CD4-positive, CD25-positive, alpha-beta regulatory T cell (primary cell): ENCODE data around the gene IAH1. TPM values are rescaled to one million over a fixed set of nuclear protein-coding genes. Genes with fewer than 3 reads are reported as not detected.

Source experiments
- ATAC-seq, 2 donors: fragments of 150-1000 bp; cut with Tn5 transposase; one replicate each; pipeline ENCODE4 v1.10.0; 2021; ENCODE audit warnings: low read depth in 2 of 2, moderate number of reproducible peaks in 2 of 2, moderate library complexity in 1 of 2
- DNase-seq, 3 donors: peaks; one replicate each; pipeline versions ENCODE4 v3.0.0 to v3.0.0-alpha.2; 2012 to 2022; ENCODE audit warnings: mixed read lengths in 1 of 3
- H3K27ac ChIP-seq: one replicate; pipeline ENCODE4 v1.7.0; 2013; ENCODE audit warnings: mild to moderate bottlenecking, low read length; ENCODE audit not compliant: insufficient read depth, poor library complexity, severe bottlenecking
- H3K27me3 ChIP-seq: one replicate; pipeline ENCODE4 v1.7.0; 2013; ENCODE audit warnings: low read length; ENCODE audit not compliant: control insufficient read depth, insufficient read depth
- H3K36me3 ChIP-seq: one replicate; pipeline ENCODE4 v1.7.0; 2013; ENCODE audit warnings: mild to moderate bottlenecking, low read length, moderate library complexity; ENCODE audit not compliant: control insufficient read depth, insufficient read depth
- H3K4me1 ChIP-seq: 2 replicates; pipeline ENCODE4 v1.7.0; 2013; ENCODE audit warnings: mild to moderate bottlenecking, low read length; ENCODE audit not compliant: insufficient read depth, control insufficient read depth, poor library complexity, severe bottlenecking
- H3K4me3 ChIP-seq: one replicate; pipeline ENCODE4 v1.7.0; 2013; ENCODE audit warnings: low read depth, mild to moderate bottlenecking, low read length, moderate library complexity
- H3K9me3 ChIP-seq, 2 experiments: 1 replicate in 1 of 2; 2 replicates in 1 of 2; pipeline ENCODE4 v1.7.0; 2013; ENCODE audit warnings: low read length in 2 of 2, mild to moderate bottlenecking in 1 of 2, moderate library complexity in 1 of 2; ENCODE audit not compliant: control insufficient read depth in 2 of 2
- H3K27ac Mint-ChIP-seq, 3 donors: one replicate each; pipeline ENCODE4 v1.8.0; 2020 to 2022; ENCODE audit warnings: mild to moderate bottlenecking in 3 of 3, mixed read lengths in 3 of 3, moderate library complexity in 2 of 3
- H3K27me3 Mint-ChIP-seq: one replicate; pipeline ENCODE4 v1.8.0; 2022; ENCODE audit warnings: mild to moderate bottlenecking, mixed read lengths
- H3K36me3 Mint-ChIP-seq: one replicate; pipeline ENCODE4 v1.8.0; 2020; ENCODE audit warnings: mixed read lengths
- H3K4me1 Mint-ChIP-seq, 4 donors: one replicate each; pipeline ENCODE4 v1.8.0; 2020 to 2022; ENCODE audit warnings: mixed read lengths in 4 of 4, mild to moderate bottlenecking in 1 of 4
- H3K4me3 Mint-ChIP-seq, 4 donors: one replicate each; pipeline ENCODE4 v1.8.0; 2020 to 2022; ENCODE audit warnings: mild to moderate bottlenecking in 4 of 4, mixed read lengths in 4 of 4, moderate library complexity in 3 of 4
- H3K9me3 Mint-ChIP-seq, 7 donors: one replicate each; pipeline ENCODE4 v1.8.0; 2020 to 2022; ENCODE audit warnings: mixed read lengths in 7 of 7, mild to moderate bottlenecking in 3 of 7, moderate library complexity in 2 of 7
- polyA plus RNA-seq, 4 donors: library from polyadenylated mRNA; unstranded; fragments of 300-500 nt; fragmentation: Illumina TruSeq; gene quantifications; one replicate each; pipeline ENCODE4 v1.2.3, GENCODE V29; 2021
- total RNA-seq: library from RNA; stranded (reverse); gene quantifications from one replicate; pipeline ENCODE4 v1.2.3, GENCODE V29; 2022

The IAH1 gene
- total and polyA plus RNA-seq, 5 donors from 2014 or later: 40.7 to 108 (median 89.1) TPM

DNA sequence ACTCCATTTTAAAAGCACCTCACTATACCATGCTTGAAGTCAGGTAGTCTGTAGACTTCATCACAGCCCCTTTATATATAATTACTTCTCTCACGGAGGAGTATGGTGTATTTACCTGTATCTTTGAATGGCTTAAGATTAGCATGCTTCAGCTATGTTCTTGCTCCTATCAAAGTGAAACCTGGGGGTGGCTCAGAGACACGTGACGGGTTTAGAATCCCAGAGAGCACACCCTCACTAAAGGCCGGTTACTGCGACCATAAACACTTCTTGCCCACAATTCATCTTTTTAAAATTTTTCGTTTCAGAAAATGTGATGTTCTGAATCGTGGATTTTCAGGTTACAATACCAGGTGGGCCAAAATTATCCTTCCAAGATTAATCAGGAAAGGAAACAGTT, 3.6 kb downstream of the IAH1 start:
- Histone ChIP-seq H3K9me3 (no peaks in the 10 kb centered on the region), H3K4me1 (peaks cover 38% of the 10 kb centered on the region), H3K36me3 (peaks cover 36% of the 10 kb centered on the region), H3K27me3 (no peaks in the 10 kb centered on the region), H3K4me3 (no peak overlapping the region), H3K27ac (no peak overlapping the region)
- ATAC-seq (no peak), DNase-seq (peak in 1 of 3 donors; percentile 27)
- Mint-ChIP-seq H3K4me1 (peaks cover 46 to 66% (median 56%) of the 10 kb centered on the region in 4 donors), H3K36me3 (peaks cover 27% of the 10 kb centered on the region), H3K27ac (peak overlapping the region; percentile 4 to 60 (median 34)), H3K4me3 (peak overlapping the region in 2 of 4 donors; percentile 61 to 96), H3K27me3 (no peaks in the 10 kb centered on the region), H3K9me3 (no peaks in the 10 kb centered on the region)

DNA sequence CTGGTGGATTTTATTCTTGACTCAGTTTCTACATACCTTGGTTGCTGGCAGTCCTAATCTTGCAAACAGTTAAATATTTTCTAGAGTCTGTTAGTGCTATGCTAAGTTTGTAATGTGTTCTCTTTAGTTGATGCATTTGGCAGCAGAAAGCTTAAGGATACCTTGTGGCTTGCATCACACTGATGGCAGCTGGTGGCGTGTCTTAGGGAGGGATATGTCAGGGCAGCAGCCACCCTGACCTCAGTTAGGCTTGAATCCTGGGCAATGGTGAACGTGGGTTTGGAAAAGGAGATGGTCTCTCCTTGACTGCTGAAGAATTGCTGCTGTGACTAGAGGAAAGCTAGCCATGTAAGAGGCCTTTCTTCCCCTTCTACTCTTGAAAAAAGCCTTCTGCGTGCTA, 4.2 kb downstream of the IAH1 start:
- Histone ChIP-seq H3K4me1 (peaks cover 32% of the 10 kb centered on the region), H3K27ac (no peak overlapping the region), H3K36me3 (peaks cover 42% of the 10 kb centered on the region), H3K9me3 (no peaks in the 10 kb centered on the region), H3K4me3 (no peak overlapping the region), H3K27me3 (no peaks in the 10 kb centered on the region)
- Mint-ChIP-seq H3K27ac (peak overlapping the region in 2 of 3 donors; percentile 4 to 60), H3K4me1 (peaks cover 40 to 62% (median 51%) of the 10 kb centered on the region in 4 donors), H3K27me3 (no peaks in the 10 kb centered on the region), H3K9me3 (no peaks in the 10 kb centered on the region), H3K36me3 (peaks cover 30% of the 10 kb centered on the region), H3K4me3 (peak overlapping the region in 1 of 4 donors; percentile 21)
- ATAC-seq (no peak), DNase-seq (no peak)

GRCh38 chr2:9480157-9480556, 5.8 kb downstream of the IAH1 start:
- DNase-seq: no peak
- no peak overlapping the region for H3K4me3 Mint-ChIP-seq
- H3K27ac Mint-ChIP-seq: peak overlapping the region in 1 of 3 donors; percentile 46
- H3K27me3 Mint-ChIP-seq: no peaks in the 10 kb centered on the region
- no peak overlapping the region for H3K4me3 ChIP-seq
- H3K4me1 Mint-ChIP-seq: peaks cover 39 to 58% (median 48%) of the 10 kb centered on the region in 4 donors
- ATAC-seq: no peak
- H3K9me3 Mint-ChIP-seq: no peaks in the 10 kb centered on the region
- no peak overlapping the region for H3K27ac ChIP-seq
- peaks cover 59% of the 10 kb centered on the region for H3K36me3 ChIP-seq
- H3K9me3 ChIP-seq: no peaks in the 10 kb centered on the region
- H3K27me3 ChIP-seq: no peaks in the 10 kb centered on the region
- H3K36me3 Mint-ChIP-seq: peaks cover 44% of the 10 kb centered on the region
- peaks cover 21% of the 10 kb centered on the region for H3K4me1 ChIP-seq

DNA sequence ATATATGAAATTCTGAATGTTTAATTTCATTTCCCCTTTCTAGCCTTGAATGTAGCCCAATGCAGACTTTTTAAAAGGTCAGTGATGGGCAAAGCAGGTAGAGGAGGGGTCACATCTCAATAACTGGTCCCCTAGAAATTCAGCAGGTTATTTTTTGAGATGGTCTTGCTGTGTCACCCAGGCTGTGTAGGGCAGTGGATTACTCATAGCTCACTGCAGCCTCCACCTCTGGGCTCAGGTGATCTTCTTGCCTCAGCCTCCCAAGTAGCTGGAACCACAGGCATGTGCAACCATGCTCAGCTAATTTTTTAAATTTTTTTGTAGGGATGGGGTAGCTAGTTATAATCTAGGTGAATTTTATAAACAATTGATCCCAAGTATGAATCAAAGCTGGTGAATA, 8.8 kb downstream of the IAH1 start:
- Mint-ChIP-seq H3K4me3 (no peak overlapping the region), H3K36me3 (peaks cover 45% of the 10 kb centered on the region), H3K27me3 (no peaks in the 10 kb centered on the region), H3K4me1 (peaks cover 19 to 32% (median 26%) of the 10 kb centered on the region in 4 donors), H3K9me3 (no peaks in the 10 kb centered on the region), H3K27ac (no peak overlapping the region)
- peaks cover 85% of the 10 kb centered on the region for H3K36me3 ChIP-seq
- ATAC-seq (no peak), DNase-seq (no peak)
- H3K4me3 ChIP-seq: no peak overlapping the region
- H3K27me3 ChIP-seq: no peaks in the 10 kb centered on the region
- H3K4me1 ChIP-seq: no peaks in the 10 kb centered on the region
- H3K9me3 ChIP-seq: no peaks in the 10 kb centered on the region
- H3K27ac ChIP-seq: no peak overlapping the region

GRCh38 chr2:9484533-9484932, 10.2 kb downstream of the IAH1 start:
- H3K27me3 Mint-ChIP-seq: no peaks in the 10 kb centered on the region
- peaks cover 92% of the 10 kb centered on the region for H3K36me3 ChIP-seq
- peaks cover 50% of the 10 kb centered on the region for H3K36me3 Mint-ChIP-seq

GRCh38 chr2:9488583-9489547, 14.5 kb downstream of the IAH1 start:
- H3K36me3 ChIP-seq: peaks cover 96% of the 10 kb centered on the region
- H3K36me3 Mint-ChIP-seq: peaks cover 49% of the 10 kb centered on the region
- H3K27ac Mint-ChIP-seq: peak overlapping the region in 2 of 3 donors; percentile 54 to 67

More at GRCh38 chr2:9484533-9484932, 10.2 kb downstream of the IAH1 start:
- Histone ChIP-seq H3K27me3 (no peaks in the 10 kb centered on the region), H3K4me3 (no peak overlapping the region), H3K9me3 (no peaks in the 10 kb centered on the region), H3K27ac (no peak overlapping the region), H3K4me1 (no peaks in the 10 kb centered on the region)
- DNase-seq: no peak
- H3K4me1 Mint-ChIP-seq: peaks cover 9 to 25% (median 20%) of the 10 kb centered on the region in 4 donors
- no peaks in the 10 kb centered on the region for H3K9me3 Mint-ChIP-seq
- no peak for ATAC-seq
- peak overlapping the region in 1 of 3 donors; percentile 79 for H3K27ac Mint-ChIP-seq
- no peak overlapping the region for H3K4me3 Mint-ChIP-seq

GRCh38 chr2:9490789-9491188, 16.4 kb downstream of the IAH1 start:
- peaks cover 95% of the 10 kb centered on the region for H3K36me3 ChIP-seq

More at GRCh38 chr2:9488583-9489547, 14.5 kb downstream of the IAH1 start:
- Histone ChIP-seq H3K4me3 (no peak overlapping the region), H3K4me1 (no peaks in the 10 kb centered on the region), H3K27me3 (no peaks in the 10 kb centered on the region), H3K27ac (peak overlapping the region; percentile 6), H3K9me3 (no peaks in the 10 kb centered on the region)
- H3K4me3 Mint-ChIP-seq: no peak overlapping the region
- no peaks in the 10 kb centered on the region for H3K27me3 Mint-ChIP-seq
- no peaks in the 10 kb centered on the region for H3K9me3 Mint-ChIP-seq
- peaks cover 7 to 19% (median 12%) of the 10 kb centered on the region in 4 donors for H3K4me1 Mint-ChIP-seq
- DNase-seq: no peak
- ATAC-seq: no peak

More at GRCh38 chr2:9490789-9491188, 16.4 kb downstream of the IAH1 start:
- Mint-ChIP-seq H3K27ac (peak overlapping the region in 2 of 3 donors; percentile 59 to 82), H3K36me3 (peaks cover 45% of the 10 kb centered on the region), H3K4me3 (no peak overlapping the region), H3K4me1 (peaks cover 8 to 21% (median 15%) of the 10 kb centered on the region in 4 donors), H3K9me3 (no peaks in the 10 kb centered on the region), H3K27me3 (no peaks in the 10 kb centered on the region)
- DNase-seq (no peak), ATAC-seq (no peak)
- no peaks in the 10 kb centered on the region for H3K27me3 ChIP-seq
- H3K27ac ChIP-seq: no peak overlapping the region
- H3K9me3 ChIP-seq: no peaks in the 10 kb centered on the region
- no peaks in the 10 kb centered on the region for H3K4me1 ChIP-seq
- H3K4me3 ChIP-seq: no peak overlapping the region
